Measurements from ENCODE around the gene LCN1.

The LCN1 gene

DNA sequence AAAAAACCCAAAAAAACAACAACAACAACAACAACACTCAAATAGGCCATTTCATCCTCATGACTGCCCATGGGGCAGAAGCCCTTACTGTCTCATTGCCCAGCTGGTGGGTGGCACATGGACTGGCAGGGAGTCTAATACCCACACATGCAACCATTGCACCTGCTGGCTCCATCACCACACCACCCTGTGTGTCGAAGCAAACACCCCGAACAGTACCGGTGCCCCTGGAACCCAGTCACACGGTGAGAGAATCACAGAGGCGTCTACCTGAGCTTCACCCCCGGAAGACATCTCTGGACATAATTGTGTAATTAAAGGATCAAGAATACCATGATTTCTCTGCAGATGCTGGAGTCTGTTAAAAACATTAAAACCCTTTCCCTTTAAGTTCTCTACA, 46.8 kb downstream of the LCN1 start:
- Mint-ChIP-seq H3K4me3 (no peak overlapping the region), H3K27me3 (ENCODE audit: low read depth) (peaks cover 10% of the 10 kb centered on the region), H3K36me3 (ENCODE audit: low read depth) (no peaks in the 10 kb centered on the region), H3K9me3 (peaks cover 9% of the 10 kb centered on the region), H3K4me1 (no peaks in the 10 kb centered on the region), H3K27ac (no peak overlapping the region)
- no peak for TF ChIP-seq CTCF (IDR thresholded peaks at IDR 0.05; ENCODE audit: unreplicated experiment in 3 of 3)

DNA sequence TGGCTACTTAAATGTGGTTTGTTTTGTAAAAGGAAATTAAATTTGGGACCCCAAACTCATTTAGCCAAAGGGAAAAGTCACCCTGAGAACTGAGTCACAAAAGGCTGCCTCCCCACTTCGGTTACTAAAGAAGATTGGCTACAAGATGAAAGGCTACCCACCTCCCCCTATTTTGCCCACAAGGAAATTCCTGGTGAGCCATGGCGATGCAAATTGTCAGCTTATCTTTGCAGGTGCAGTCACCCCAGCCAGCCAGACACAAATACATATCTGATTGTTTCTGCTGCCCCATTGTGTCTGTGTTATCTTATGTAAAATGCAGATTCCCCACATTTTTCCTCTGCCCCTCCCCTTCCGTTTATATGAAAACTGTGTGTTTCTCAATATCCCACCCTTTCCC, 49.2 kb downstream of the LCN1 start:
- H3K27me3 Mint-ChIP-seq (ENCODE audit: low read depth), result peaks cover 6% of the 10 kb centered on the region

DNA sequence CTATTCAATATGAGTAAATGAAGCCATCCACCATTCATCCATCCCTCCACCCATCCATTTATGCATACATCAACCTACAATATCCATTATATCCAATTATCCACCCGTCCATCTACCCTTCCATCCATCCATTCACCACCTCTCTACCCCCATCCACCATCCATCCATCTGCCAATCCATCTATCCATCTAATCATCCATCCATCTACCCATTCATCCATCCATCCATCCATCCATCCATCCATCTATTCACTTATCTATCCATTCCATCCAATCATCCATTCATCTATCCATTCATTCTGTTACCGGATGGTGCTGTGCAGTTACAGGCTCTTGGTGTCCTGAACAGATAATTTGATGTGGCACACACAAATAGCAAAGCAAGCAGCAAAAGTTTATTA, 51.0 kb downstream of the LCN1 start:
- no peak for TF ChIP-seq CTCF (IDR thresholded peaks at IDR 0.05; ENCODE audit: unreplicated experiment in 3 of 3)
- Mint-ChIP-seq H3K4me1 (no peaks in the 10 kb centered on the region), H3K27ac (no peak overlapping the region), H3K9me3 (peaks cover 9% of the 10 kb centered on the region), H3K27me3 (ENCODE audit: low read depth) (no peaks in the 10 kb centered on the region), H3K36me3 (ENCODE audit: low read depth) (no peaks in the 10 kb centered on the region), H3K4me3 (no peak overlapping the region)

More for the DNA sequence above, 49.2 kb downstream of the LCN1 start:
- H3K4me1 Mint-ChIP-seq, result no peaks in the 10 kb centered on the region
- H3K27ac Mint-ChIP-seq, result no peak overlapping the region
- H3K4me3 Mint-ChIP-seq, result no peak overlapping the region
- H3K9me3 Mint-ChIP-seq, result peaks cover 9% of the 10 kb centered on the region
- no peaks in the 10 kb centered on the region for H3K36me3 Mint-ChIP-seq (ENCODE audit: low read depth)
- TF ChIP-seq CTCF (IDR thresholded peaks at IDR 0.05; ENCODE audit: unreplicated experiment in 3 of 3), result no peak

DNA sequence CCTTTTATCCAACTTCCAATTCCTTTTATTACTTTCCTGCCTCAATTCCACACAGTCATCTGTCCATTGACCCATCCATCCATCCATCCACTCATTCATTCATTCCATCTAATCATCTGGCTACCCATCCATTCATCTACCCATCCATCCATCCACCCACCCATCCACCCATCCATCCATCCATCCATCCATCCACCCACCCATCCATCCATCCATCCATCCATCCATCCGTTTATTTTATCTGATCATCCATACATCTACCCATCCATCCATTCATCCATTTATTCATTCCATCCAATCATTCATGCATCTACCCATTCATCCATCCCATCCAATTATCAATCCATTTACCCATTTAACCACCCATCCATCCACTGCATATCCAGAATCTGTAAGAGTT, 51.9 kb downstream of the LCN1 start:
- no peaks in the 10 kb centered on the region for H3K27me3 Mint-ChIP-seq (ENCODE audit: low read depth)
- no peaks in the 10 kb centered on the region for H3K4me1 Mint-ChIP-seq
- no peak for TF ChIP-seq CTCF (IDR thresholded peaks at IDR 0.05; ENCODE audit: unreplicated experiment in 3 of 3)
- H3K27ac Mint-ChIP-seq, result no peak overlapping the region
- H3K9me3 Mint-ChIP-seq, result peaks cover 9% of the 10 kb centered on the region
- H3K36me3 Mint-ChIP-seq (ENCODE audit: low read depth), result no peaks in the 10 kb centered on the region
- no peak overlapping the region for H3K4me3 Mint-ChIP-seq

- Mint-ChIP-seq H3K4me1 (no peaks in the 10 kb centered on the region), H3K36me3 (ENCODE audit: low read depth) (no peaks in the 10 kb centered on the region)
- TF ChIP-seq CTCF (IDR thresholded peaks at IDR 0.05; ENCODE audit: unreplicated experiment in 3 of 3), result no peak
Observed at GRCh38 chr9:135574331-135574730, 53.1 kb downstream of the LCN1 start.

DNA sequence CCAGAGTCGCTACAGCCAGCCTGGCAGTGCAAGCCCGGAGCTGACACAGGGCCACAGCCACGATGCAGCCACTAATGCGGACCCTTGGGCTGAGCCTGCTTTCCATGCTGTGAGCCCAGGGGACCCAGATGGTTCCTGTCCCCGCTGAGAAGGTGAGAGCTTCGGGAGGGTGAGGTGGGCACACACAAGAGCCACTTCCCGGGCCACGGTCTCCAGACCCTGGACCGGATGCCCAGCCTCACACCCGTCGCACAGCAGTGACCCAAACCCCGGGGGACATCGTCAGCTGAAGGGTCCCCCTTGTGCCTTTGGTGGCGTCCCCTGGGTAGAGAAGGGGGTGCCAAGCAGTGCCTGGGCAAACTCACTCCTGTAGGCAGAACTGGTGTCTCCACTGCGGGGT, 53.7 kb downstream of the LCN1 start:
- no peak overlapping the region for H3K4me3 Mint-ChIP-seq
- no peaks in the 10 kb centered on the region for H3K4me1 Mint-ChIP-seq
- no peak overlapping the region for H3K27ac Mint-ChIP-seq
- no peak for TF ChIP-seq CTCF (IDR thresholded peaks at IDR 0.05; ENCODE audit: unreplicated experiment in 3 of 3)
- no peaks in the 10 kb centered on the region for H3K9me3 Mint-ChIP-seq
- no peaks in the 10 kb centered on the region for H3K36me3 Mint-ChIP-seq (ENCODE audit: low read depth)
- H3K27me3 Mint-ChIP-seq (ENCODE audit: low read depth), result no peaks in the 10 kb centered on the region

More at GRCh38 chr9:135574331-135574730, 53.1 kb downstream of the LCN1 start:
- H3K27ac Mint-ChIP-seq, result no peak overlapping the region
- no peaks in the 10 kb centered on the region for H3K27me3 Mint-ChIP-seq (ENCODE audit: low read depth)
- no peak overlapping the region for H3K4me3 Mint-ChIP-seq
- peaks cover 3% of the 10 kb centered on the region for H3K9me3 Mint-ChIP-seq
